HG02840 (cell line): ENCODE data around the gene ITPR3.

Source experiments
- ATAC-seq: cut with Tn5 transposase; IDR thresholded peaks from one replicate; pipeline ENCODE4 v1.9.1; 2021; ENCODE audit warnings: mild to moderate bottlenecking, moderate library complexity, moderate number of reproducible peaks; ENCODE audit not compliant: unreplicated experiment, low FRiP score

ITPR3 gene

DNA sequence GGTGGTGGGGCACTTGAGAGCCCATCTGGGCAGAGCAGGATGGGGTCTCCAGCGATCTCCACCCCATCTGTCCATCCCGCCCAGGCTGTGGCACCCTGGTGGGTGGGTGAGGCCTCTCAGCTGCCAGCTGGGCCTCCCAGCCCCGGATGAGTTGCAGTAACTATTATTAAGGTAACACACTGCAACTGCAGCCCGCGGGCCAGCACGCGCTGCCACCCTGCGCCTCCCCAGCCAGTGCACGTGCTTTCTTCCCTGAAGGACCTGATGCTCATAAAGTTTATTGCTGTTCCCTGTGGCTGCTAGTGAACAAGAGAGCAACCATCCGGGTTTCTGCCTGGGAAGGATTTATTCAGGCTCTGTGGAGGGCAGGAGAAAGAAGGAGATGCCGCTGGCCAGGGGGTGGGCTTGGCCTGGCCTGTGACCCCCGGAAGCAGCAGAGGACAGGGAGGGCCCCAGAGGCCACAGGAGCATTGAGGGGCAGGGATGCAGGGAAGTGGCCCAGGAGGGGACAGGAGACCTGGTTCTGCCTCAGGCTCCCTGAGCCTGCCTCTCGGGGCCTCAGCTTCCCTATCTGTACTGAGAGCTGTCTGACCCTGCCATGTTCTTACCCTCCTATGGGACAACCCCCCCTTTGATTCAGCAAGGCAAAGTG lies 123.9 kb downstream of the ITPR3 start:
- ATAC-seq, result no peak

GRCh38 chr6:33745548-33745947 lies 124.4 kb downstream of the ITPR3 start:
- ATAC-seq, result no peak
